SU-DHL-6 (cell line): Measurements from ENCODE around the gene SDK2.

ENCODE experiments used
- EZH2phosphoT487 ChIP-seq: fragments of 200-600 bp; sonication (generic), shearing (Covaris generic); conservative IDR thresholded peaks from 2 replicates; pipeline ENCODE4 v1.6.1; 2018; ENCODE audit warnings: mild to moderate bottlenecking, antibody characterized with exemption, low read length, moderate library complexity, mixed read lengths
- TF ChIP-seq, protein P1 (sequence below): fragments of 200-600 bp; sonication (generic); IDR thresholded peaks from one replicate; pipeline ENCODE4 v1.5.1; 2017; ENCODE audit warnings: antibody characterized with exemption, mild to moderate bottlenecking, low read length, moderate library complexity; ENCODE audit not compliant: insufficient read depth, poor library complexity, severe bottlenecking

DNA sequence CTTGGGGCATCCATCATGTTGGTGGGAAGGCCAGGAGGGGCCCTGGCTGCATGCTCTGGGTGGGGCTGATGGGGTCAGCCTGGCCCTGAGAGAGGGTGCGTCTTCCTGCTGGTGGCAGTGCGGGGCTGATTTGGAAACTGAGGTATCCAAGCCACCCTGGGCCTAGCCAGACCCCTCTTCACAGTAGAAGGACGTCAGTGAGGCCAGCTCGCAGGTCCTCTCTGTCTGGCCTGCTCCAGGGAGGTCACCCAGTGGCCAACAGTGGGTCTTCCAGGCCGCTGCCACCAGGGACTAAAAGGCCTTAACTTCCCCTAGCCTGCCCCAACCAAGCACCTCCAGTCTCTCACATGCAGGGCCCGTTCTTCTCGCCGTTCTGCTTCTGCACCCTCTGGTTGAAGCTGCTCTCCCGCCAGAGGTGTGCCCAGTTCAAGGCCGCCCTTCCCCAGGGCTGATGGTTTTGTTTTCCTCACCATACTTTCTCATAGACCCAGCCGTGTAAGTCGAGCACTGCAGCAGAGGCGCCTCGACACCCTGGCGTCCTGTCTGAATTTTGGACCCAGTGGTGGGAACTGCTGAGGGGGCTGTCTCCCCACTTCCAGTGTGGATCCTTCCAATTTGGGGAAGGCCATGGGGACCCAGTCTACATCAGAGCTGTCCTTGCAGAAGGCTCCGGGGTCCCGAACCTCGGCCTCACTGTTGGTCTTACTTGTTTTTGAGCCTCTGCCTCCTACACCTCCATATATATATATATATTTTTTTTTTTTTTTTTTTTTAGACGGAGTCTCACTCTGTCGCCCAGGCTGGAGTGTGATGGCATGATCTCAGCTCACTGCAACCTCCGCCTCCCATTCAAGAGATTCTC, 289.6 kb downstream of the SDK2 start:
- TF ChIP-seq, protein P1, sequence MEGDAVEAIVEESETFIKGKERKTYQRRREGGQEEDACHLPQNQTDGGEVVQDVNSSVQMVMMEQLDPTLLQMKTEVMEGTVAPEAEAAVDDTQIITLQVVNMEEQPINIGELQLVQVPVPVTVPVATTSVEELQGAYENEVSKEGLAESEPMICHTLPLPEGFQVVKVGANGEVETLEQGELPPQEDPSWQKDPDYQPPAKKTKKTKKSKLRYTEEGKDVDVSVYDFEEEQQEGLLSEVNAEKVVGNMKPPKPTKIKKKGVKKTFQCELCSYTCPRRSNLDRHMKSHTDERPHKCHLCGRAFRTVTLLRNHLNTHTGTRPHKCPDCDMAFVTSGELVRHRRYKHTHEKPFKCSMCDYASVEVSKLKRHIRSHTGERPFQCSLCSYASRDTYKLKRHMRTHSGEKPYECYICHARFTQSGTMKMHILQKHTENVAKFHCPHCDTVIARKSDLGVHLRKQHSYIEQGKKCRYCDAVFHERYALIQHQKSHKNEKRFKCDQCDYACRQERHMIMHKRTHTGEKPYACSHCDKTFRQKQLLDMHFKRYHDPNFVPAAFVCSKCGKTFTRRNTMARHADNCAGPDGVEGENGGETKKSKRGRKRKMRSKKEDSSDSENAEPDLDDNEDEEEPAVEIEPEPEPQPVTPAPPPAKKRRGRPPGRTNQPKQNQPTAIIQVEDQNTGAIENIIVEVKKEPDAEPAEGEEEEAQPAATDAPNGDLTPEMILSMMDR, result no peak
- TF ChIP-seq EZH2phosphoT487, result no peak
